ENCODE data around the gene ZNRF1. TPM values are rescaled to one million over a fixed set of nuclear protein-coding genes. Genes with fewer than 3 reads are reported as not detected.

ZNRF1 gene
- total RNA-seq, 1 donor from 2014 or later = 26.8 TPM

DNA sequence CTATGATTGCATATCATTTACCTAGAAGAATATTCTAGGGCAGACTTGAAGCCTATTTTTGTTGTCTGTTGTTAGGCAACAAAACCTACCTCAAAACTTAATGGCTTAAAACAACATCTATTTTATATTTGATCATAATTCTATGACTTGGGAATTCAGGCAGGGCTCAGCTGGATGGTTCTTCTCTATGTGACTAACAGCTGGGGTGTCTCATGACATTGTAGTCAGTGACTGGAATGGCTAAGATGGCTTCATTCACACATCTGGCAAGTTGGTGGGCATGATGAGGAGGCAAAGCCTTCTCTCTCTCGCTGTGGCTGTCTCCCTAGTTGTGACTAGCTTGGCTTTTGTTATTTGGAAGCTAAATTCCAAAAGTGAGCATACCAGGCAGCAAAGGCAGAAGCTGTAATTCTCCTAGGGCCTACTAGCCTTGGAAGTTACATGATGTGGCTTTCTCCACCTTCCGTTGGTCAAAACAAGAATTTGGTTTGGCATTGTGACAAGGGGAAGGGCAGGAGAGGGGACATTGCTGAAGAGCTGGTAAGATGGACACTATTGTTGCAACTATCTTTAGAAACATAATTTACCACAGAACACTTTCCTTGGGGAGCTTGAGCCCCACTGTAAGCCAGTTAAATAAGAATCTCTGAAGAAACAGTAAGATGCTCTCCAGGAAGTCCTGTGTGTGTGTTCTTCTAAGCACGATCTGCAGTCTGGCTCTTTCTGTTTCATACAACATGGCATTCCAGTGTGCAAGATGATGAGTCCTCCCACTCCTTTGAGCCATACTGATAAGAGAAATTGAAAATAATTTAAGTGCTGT lies 39.4 kb downstream of the ZNRF1 start:
- no peak overlapping the region for H3K4me3 ChIP-seq (ENCODE audit: low read depth, low read length)
- DNase-seq (ENCODE audit: low read depth) = no peak
- TF ChIP-seq, protein P1, sequence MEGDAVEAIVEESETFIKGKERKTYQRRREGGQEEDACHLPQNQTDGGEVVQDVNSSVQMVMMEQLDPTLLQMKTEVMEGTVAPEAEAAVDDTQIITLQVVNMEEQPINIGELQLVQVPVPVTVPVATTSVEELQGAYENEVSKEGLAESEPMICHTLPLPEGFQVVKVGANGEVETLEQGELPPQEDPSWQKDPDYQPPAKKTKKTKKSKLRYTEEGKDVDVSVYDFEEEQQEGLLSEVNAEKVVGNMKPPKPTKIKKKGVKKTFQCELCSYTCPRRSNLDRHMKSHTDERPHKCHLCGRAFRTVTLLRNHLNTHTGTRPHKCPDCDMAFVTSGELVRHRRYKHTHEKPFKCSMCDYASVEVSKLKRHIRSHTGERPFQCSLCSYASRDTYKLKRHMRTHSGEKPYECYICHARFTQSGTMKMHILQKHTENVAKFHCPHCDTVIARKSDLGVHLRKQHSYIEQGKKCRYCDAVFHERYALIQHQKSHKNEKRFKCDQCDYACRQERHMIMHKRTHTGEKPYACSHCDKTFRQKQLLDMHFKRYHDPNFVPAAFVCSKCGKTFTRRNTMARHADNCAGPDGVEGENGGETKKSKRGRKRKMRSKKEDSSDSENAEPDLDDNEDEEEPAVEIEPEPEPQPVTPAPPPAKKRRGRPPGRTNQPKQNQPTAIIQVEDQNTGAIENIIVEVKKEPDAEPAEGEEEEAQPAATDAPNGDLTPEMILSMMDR (conservative IDR thresholded peaks at IDR 0.05; ENCODE audit: low read depth, low read length) = no peak

DNA sequence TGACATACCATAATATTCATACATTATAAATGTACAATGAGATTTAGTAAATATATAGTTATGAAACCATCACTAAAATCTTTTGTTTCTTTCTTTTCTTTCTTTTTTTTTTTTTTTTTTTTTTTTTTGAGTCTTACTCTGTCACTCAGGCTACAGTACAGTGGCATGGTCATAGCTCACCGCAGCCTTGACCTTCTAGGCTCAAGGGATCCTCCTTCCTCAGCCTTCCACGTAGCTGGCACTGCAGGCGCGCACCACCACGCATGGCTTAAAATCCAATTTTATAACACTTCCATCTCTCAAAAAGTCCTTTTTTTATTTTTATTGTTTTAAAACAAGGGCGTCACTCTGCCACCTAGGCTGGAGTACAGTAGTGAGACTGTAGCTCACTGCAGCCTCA lies 41.1 kb downstream of the ZNRF1 start:
- DNase-seq (ENCODE audit: low read depth) = no peak
- TF ChIP-seq, protein P1 (conservative IDR thresholded peaks at IDR 0.05; ENCODE audit: low read depth, low read length) = no peak

DNA sequence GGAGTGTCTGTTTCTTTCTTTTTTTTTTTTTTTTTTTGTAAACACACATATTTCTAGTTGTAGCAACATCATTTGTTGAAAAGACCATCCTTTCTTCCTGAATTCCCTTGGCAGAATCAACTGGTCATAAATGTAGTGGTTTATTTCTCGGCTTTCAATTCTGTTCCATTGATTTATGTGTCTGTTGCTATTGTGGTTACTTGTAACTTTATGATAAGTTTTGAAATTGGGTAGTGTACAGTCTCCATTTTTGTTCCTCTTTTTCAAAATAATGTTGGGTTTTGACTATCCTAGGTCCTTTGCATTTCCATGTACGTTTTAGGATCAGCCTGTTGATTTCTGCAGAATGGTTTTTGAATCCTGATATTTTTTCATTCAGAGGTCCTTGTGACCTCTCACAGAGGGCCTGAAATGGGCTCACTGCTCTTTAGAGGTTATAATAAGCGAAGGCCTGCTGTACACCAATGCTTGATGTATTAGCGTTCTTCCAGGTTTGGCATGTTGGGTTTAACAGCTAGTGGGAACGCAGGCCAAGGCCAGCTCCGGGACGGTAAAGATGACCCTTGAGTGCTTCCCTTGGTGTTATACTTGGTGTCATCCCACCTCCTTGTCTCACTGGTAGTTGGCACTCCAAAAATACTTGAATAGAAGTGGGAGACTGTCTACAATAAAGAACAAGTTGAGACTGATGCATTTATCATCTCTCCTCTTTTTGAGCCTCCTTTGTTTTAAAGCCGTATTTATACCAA lies 43.8 kb downstream of the ZNRF1 start:
- no peak for DNase-seq (ENCODE audit: low read depth)
- TF ChIP-seq, protein P1 (conservative IDR thresholded peaks at IDR 0.05; ENCODE audit: low read depth, low read length) = no peak
- no peak overlapping the region for H3K4me3 ChIP-seq (ENCODE audit: low read depth, low read length)

More for the DNA sequence above, 41.1 kb downstream of the ZNRF1 start:
- H3K4me3 ChIP-seq (ENCODE audit: low read depth, low read length) = no peak overlapping the region

DNA sequence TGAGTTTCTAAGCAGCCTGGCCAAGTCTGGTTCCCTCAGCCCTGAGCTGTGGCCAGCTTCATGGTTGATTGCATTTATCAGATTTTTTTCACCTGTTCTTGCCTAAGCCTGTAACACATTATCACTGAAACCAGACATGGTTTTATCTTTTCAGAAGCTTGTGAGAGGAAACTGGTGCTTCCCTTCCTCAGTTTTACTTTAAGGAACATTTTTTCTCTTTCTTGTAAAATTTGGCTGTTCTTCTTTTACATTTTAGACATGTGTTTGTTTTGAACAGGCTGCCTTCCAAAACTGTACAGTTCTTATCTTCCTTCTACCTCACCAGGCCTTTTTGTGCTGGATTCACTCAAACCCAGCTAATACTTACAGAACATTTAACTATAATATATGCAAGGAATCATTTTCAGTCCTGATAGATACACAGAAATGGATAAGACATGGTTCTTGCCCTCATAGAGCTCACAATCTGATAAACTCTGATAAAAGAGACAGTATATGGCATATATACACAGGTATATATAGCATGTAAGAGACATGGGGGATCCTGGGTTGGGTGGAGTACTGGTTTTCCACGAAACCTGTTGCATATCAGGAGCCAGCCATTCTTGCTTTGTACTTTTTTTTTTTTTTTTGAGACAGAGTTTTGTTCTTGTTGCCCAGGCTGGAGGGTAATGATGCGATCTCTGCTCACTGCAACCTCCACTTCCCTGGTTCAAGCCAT lies 44.5 kb downstream of the ZNRF1 start:
- H3K4me3 ChIP-seq (ENCODE audit: low read depth, low read length) = no peak overlapping the region
- no peak for DNase-seq (ENCODE audit: low read depth)
- TF ChIP-seq, protein P1 (conservative IDR thresholded peaks at IDR 0.05; ENCODE audit: low read depth, low read length) = no peak

DNA sequence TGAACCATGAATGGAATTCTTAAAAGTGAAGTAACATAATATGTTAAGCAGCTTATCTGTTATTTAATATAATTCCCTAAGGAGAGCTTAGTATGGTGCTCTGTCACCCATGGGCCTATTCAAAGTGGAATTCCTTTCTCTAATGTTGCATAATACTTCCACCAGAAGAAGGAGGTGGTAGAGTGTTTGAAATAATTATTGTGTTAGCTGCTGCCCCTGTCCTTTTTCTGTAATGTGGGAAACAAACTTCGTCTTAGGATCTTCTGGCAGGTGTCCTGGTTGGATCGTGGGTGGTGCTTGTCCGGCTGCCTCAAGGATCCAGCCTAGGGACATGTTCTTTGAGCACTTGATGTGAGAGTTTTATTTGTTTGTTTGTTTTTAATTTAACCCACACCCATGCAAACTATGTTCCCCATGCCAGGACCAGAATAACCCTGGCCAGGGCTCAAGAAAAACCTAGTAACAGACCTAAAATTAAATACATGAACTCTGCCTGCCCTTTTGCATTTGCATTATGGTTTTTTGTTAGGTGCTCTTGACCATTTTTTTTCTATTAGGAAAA lies 46.1 kb downstream of the ZNRF1 start:
- DNase-seq (ENCODE audit: low read depth) = no peak
- TF ChIP-seq, protein P1 (conservative IDR thresholded peaks at IDR 0.05; ENCODE audit: low read depth, low read length) = no peak
- H3K4me3 ChIP-seq (ENCODE audit: low read depth, low read length) = no peak overlapping the region

DNA sequence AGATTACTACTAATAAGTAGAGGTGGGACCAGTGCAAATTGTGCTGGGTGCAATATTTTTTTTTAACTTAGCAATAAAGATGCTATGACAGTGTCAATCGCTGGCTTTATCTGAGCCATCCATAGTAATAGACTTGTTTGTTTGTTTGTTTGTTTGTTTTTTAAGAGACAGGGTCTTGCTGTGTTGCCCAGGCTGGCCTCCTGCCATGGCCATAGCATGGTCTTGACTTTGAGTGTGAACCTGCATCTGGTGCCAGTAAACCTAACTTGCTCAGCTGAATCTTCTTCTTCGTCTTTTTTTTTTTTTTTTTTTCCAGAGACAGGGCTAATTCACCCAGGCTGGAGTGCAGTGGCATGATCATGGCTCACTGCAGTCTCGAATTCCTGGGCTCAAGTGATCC lies 46.6 kb downstream of the ZNRF1 start:
- H3K4me3 ChIP-seq (ENCODE audit: low read depth, low read length) = no peak overlapping the region
- no peak for DNase-seq (ENCODE audit: low read depth)
- TF ChIP-seq, protein P1 (conservative IDR thresholded peaks at IDR 0.05; ENCODE audit: low read depth, low read length) = no peak
